PC-3 (cell line): ENCODE measurements around the gene ZNF19. TPM values are rescaled to one million over a fixed set of nuclear protein-coding genes. Genes with fewer than 3 reads are reported as not detected.

ENCODE experiments used
- ATAC-seq: fragments of 200-7000 bp; cut with Tn5 transposase; 2 replicates; pipeline ENCODE4 v1.9.1; 2020; ENCODE audit warnings: mild to moderate bottlenecking, moderate library complexity
- BruUV-seq: library from RNA; stranded (reverse); fragments of 400-500 nt; replicated peaks from 2 replicates; lab custom pipeline; 2021; lab: Mats Ljungman, UMichigan
- CTCF ChIA-PET: fragments of 300-600 bp; sonication (Branson Sonifier 250); formaldehyde crosslinking; loops from one replicate; lab custom pipeline; 2022; ENCODE audit warnings: antibody characterized with exemption; lab: Charles Lee
- POLR2A ChIA-PET: fragments of 300-600 bp; sonication (Branson Sonifier 250); formaldehyde crosslinking; loops from one replicate; lab custom pipeline; 2022; ENCODE audit warnings: antibody characterized with exemption; ENCODE audit not compliant: unreplicated experiment; lab: Charles Lee
- DNase-seq: peaks from one replicate; pipeline ENCODE4 v3.0.0-alpha.2; 2015
- H2AFZ ChIP-seq: fragments of 300-600 bp; sonication (generic); 2 replicates; pipeline ENCODE4 v1.6.0; 2016; ENCODE audit warnings: antibody characterized with exemption, low read length
- H3F3A ChIP-seq: fragments of 300-600 bp; sonication (generic); one replicate; pipeline ENCODE4 v1.6.0; 2017; ENCODE audit warnings: antibody characterized with exemption, low read length, control low read depth, mild to moderate bottlenecking; ENCODE audit not compliant: unreplicated experiment
- H3K27ac ChIP-seq: fragments of 300-600 bp; sonication (generic); 2 replicates; pipeline ENCODE4 v1.5.1; 2016; ENCODE audit warnings: mild to moderate bottlenecking, low read length
- H3K27me3 ChIP-seq: fragments of 300-600 bp; sonication (generic); 2 replicates; pipeline ENCODE4 v1.6.1; 2016; ENCODE audit warnings: low read length, mixed read lengths
- H3K36me3 ChIP-seq: fragments of 300-600 bp; sonication (generic); 2 replicates; pipeline ENCODE4 v1.6.1; 2016; ENCODE audit warnings: low read depth, mixed run types, low read length, mixed read lengths
- H3K4me1 ChIP-seq: fragments of 300-600 bp; sonication (generic); 2 replicates; pipeline ENCODE4 v1.5.1; 2016; ENCODE audit warnings: low read length; ENCODE audit not compliant: insufficient read depth
- H3K4me2 ChIP-seq: fragments of 300-600 bp; sonication (generic); 2 replicates; pipeline ENCODE4 v1.6.0; 2016; ENCODE audit warnings: low read length
- H3K4me3 ChIP-seq: fragments of 300-600 bp; sonication (generic); 2 replicates; pipeline ENCODE4 v1.5.1; 2016; ENCODE audit warnings: mild to moderate bottlenecking, low read length, mixed read lengths
- H3K79me2 ChIP-seq: fragments of 300-600 bp; sonication (generic); 2 replicates; pipeline ENCODE4 v1.6.1; 2017; ENCODE audit warnings: low read length, mixed read lengths
- H3K9ac ChIP-seq: fragments of 300-600 bp; sonication (generic); 2 replicates; pipeline ENCODE4 v1.6.0; 2016; ENCODE audit warnings: mild to moderate bottlenecking, low read length
- H3K9me2 ChIP-seq: fragments of 300-600 bp; sonication (generic); replicated peaks from 2 replicates; pipeline ENCODE4 v1.6.1; 2016; ENCODE audit warnings: mixed run types, low read length, mixed read lengths
- H3K9me3 ChIP-seq: fragments of 300-600 bp; sonication (generic); 2 replicates; pipeline ENCODE4 v1.6.1; 2016; ENCODE audit warnings: low read length, mixed read lengths
- H4K20me1 ChIP-seq: fragments of 300-600 bp; sonication (generic); 2 replicates; pipeline ENCODE4 v1.6.1; 2016; ENCODE audit warnings: low read length, mixed read lengths
- EZH2 ChIP-seq: fragments of 300-600 bp; sonication (generic); IDR thresholded peaks from one replicate; pipeline ENCODE4 v1.6.1; 2017; ENCODE audit warnings: antibody characterized with exemption, mild to moderate bottlenecking, low read length; ENCODE audit not compliant: unreplicated experiment
- EZH2phosphoT487 ChIP-seq: fragments of 300-600 bp; sonication (generic); IDR thresholded peaks from 2 replicates; pipeline ENCODE4 v1.6.1; 2018; ENCODE audit warnings: mild to moderate bottlenecking, antibody characterized with exemption, low read length, borderline replicate concordance
- intact Hi-C: fragments of 100-400 bp; cut with micrococcal nuclease; formaldehyde crosslinking; loops from 2 replicates; pipeline ENCODE4 v1.9.0; 2023
- total RNA-seq: library from RNA; depleted of rRNA; stranded (reverse); fragments of >200 nt; gene quantifications from 2 replicates; pipeline ENCODE4 v1.2.3, GENCODE V29; 2014
- TF ChIP-seq, protein P1 (sequence below): fragments of 300-600 bp; sonication (generic); conservative IDR thresholded peaks from 2 replicates; pipeline ENCODE4 v1.5.1; 2017; ENCODE audit warnings: antibody characterized with exemption, low read depth, mild to moderate bottlenecking, low read length

Gene ZNF19
- total RNA-seq, 1 experiment from 2014 or later = 1.5 TPM

DNA sequence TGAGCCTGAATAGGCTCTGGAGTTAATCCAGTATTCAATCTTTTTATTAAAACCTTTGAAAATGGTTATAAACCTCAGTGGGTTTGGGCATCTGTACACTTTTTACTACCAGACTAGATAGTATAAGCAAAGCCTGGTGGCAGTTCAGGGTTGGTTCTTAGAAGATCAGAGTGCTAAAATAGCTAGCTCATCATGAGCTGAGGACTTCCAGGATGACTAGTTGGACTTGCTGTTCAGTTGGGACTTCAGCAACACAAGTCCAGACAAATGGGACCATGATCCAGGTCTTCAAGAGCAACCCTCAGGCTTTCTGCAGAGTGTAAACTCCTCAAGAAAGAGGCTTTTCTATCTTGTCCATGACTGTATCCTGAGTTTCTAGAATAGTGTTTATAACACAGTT is 1.2 kb upstream of the ZNF19 start:
- CTCF ChIA-PET = no interaction called here
- Histone ChIP-seq H3K9me3 (no peaks in the 10 kb centered on the region), H3K27me3 (no peaks in the 10 kb centered on the region), H3K36me3 (no peaks in the 10 kb centered on the region), H3K27ac (no peak overlapping the region), H3K79me2 (no peaks in the 10 kb centered on the region), H3K4me2 (no peak overlapping the region), H3K9ac (no peak overlapping the region), H3F3A (no peaks in the 10 kb centered on the region), H4K20me1 (no peaks in the 10 kb centered on the region), H3K4me1 (no peaks in the 10 kb centered on the region), H3K9me2 (no peaks in the 10 kb centered on the region), H3K4me3 (no peak overlapping the region), H2AFZ (no peak overlapping the region)
- ATAC-seq = no peak
- POLR2A ChIA-PET = interaction anchor here (0.7 kb wide), 1 partner anchor 867 kb away, joined by 3 read pairs; no protein-coding TSS in a partner anchor
- DNase-seq = no peak
- TF ChIP-seq EZH2phosphoT487 (no peak), EZH2 (no peak)
- TF ChIP-seq, protein P1, sequence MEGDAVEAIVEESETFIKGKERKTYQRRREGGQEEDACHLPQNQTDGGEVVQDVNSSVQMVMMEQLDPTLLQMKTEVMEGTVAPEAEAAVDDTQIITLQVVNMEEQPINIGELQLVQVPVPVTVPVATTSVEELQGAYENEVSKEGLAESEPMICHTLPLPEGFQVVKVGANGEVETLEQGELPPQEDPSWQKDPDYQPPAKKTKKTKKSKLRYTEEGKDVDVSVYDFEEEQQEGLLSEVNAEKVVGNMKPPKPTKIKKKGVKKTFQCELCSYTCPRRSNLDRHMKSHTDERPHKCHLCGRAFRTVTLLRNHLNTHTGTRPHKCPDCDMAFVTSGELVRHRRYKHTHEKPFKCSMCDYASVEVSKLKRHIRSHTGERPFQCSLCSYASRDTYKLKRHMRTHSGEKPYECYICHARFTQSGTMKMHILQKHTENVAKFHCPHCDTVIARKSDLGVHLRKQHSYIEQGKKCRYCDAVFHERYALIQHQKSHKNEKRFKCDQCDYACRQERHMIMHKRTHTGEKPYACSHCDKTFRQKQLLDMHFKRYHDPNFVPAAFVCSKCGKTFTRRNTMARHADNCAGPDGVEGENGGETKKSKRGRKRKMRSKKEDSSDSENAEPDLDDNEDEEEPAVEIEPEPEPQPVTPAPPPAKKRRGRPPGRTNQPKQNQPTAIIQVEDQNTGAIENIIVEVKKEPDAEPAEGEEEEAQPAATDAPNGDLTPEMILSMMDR = no peak
- BruUV-seq = no TSS peak
- intact Hi-C loops = no loop called here

DNA sequence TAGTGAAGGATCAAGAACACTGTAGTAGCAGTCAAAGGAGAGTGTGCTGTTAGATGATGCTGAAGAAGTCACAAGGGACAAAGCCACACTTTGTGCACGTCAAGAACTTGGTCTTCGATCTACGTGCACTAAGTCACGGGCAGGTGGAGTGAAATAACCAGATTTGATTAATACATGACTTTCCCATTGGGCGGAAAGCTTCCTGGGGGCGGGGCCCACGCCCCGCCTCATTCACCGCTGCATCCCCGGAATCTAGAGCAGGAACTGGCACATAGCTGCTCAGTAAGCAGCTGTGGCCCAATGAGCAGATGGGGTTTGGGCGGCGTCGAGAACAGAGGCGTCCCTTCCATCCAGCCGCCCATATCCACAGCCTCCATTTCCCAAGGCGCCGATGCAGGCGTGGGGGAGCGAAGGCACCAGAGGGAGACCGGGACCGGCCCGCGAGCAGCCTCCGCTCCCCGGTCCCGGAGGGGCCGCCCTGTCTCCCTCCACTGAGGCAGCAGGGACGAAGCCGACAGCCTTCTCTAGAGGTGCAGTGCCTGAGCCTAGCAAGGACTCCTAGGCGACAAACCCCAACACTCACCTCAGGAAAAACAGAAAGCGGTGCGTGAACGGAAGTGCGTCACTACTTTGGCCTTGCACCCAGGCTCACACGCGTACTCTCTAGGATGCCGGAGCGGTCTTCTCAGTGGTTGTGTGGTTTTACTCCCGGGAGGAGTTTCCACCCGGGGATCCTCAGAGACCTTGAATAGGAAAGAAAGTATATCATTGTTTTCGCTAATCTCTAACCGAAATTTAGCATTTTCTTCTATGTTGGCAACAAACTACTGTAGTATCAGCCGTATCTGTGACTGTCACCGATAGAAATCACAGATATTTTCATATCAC is 4.9 kb downstream of the ZNF19 start:
- Histone ChIP-seq H3K9me3 (no peaks in the 10 kb centered on the region), H4K20me1 (no peaks in the 10 kb centered on the region), H3F3A (no peaks in the 10 kb centered on the region), H3K79me2 (no peaks in the 10 kb centered on the region), H3K9ac (peak overlapping the region; percentile 81), H2AFZ (peak overlapping the region; percentile 98), H3K4me2 (peak overlapping the region; percentile 93), H3K27ac (peak overlapping the region; percentile 85), H3K4me1 (peaks cover 6% of the 10 kb centered on the region; the same call in 1 of the 2 replicates), H3K9me2 (no peaks in the 10 kb centered on the region), H3K4me3 (peak overlapping the region; percentile 82), H3K36me3 (no peaks in the 10 kb centered on the region), H3K27me3 (no peaks in the 10 kb centered on the region)
- ATAC-seq = peak; percentile 93
- DNase-seq = peak; percentile 79
- ChIA-PET POLR2A (interaction anchor here (1.1 kb wide), 1 partner anchor 10 kb away, joined by 3 read pairs; no protein-coding TSS in a partner anchor), CTCF (no interaction called here)
- TSS peak; percentile 92 for BruUV-seq
- TF ChIP-seq EZH2 (no peak), EZH2phosphoT487 (no peak)
- TF ChIP-seq, protein P1 = no peak
- intact Hi-C loops = loop anchor here (1.0 kb wide), 1 partner anchor 22 kb away; the partner anchor contains the start of gene ZNF23

DNA sequence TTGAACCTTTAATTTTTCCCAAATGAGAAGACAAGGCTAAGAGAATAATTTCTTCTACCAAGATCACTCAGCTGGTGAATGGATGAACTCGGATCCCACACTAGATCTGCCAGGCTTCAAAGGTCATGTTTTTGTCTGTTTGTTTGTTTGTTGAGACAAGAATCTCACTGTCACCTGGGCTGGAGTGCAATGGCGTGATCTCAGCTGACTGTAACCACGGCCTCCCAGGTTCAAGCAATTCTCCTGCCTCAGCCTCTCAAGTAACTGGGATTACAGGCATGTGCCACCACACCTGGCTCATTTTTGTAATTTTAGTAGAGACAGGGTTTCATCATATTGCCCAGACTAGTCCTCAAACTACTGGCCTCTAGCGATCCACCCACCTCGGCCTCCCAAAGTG is 6.6 kb downstream of the ZNF19 start:
- ATAC-seq (no peak), DNase-seq (no peak)
- H3K4me3 ChIP-seq = no peak overlapping the region
- CTCF ChIA-PET = no interaction called here
- no peaks in the 10 kb centered on the region for H3K36me3 ChIP-seq
- no TSS peak for BruUV-seq
- TF ChIP-seq EZH2phosphoT487 = no peak
- no peaks in the 10 kb centered on the region for H3F3A ChIP-seq
- H2AFZ ChIP-seq = no peak overlapping the region
- H3K9ac ChIP-seq = no peak overlapping the region
- H3K4me2 ChIP-seq = no peak overlapping the region
- H3K4me1 ChIP-seq = peaks cover 6% of the 10 kb centered on the region; the same call in 1 of the 2 replicates
- no peaks in the 10 kb centered on the region for H4K20me1 ChIP-seq
- no peaks in the 10 kb centered on the region for H3K9me2 ChIP-seq
- no peaks in the 10 kb centered on the region for H3K79me2 ChIP-seq
- no peaks in the 10 kb centered on the region for H3K27me3 ChIP-seq
- intact Hi-C loops = no loop called here
- H3K27ac ChIP-seq = no peak overlapping the region
- POLR2A ChIA-PET = no interaction called here
- H3K9me3 ChIP-seq = no peaks in the 10 kb centered on the region
